ENCODE measurements around the gene WFS1.

DNA sequence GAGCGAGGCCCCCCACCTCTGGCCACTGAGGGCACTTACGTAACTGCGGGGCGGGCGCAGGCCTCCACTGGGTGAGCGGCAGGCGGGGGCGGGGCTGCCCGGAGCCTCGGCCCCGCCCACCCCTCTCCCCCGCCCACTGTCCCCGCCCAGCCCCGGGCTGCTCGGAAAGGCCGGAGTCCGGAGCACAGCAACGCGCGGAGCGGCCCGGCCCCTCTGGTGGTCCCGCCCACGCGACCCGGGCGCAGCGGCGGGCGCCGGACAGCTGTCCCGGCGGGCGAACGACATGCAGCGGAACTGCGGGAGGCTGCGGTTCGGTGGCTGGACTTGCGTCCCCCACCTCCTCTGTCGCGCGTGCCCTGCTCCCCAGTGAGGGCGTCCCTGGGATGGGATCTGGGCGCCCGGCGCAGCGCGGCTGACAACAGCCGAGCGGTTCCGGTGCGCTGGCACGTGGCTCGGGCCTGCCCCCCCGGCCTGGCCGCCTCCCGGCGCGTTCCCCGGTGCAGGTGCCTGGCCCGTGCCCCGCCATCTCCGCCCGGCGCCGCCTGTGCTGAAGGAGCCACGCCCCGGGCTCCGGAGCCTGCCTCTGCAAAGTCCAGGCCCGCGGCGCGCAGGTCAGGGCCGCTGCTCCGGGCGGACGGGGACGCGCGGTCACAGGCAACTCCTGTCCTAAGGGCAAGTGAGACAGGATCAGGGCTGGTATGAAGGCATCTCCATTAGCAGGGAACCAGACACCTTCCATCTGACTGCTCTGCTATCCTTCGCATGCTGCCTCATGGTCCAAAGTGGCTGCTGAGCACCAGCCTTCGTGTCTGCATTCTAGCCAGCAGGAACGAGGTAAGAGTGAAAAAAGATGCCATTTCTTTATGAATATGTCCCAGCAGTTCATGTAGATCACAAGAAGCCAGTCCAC lies 47.5 kb upstream of the WFS1 start:
- TF ChIP-seq EZH2 (IDR thresholded peaks at IDR 0.05; ENCODE audit: borderline replicate concordance, low read length) (no peak), CTCF (conservative IDR thresholded peaks at IDR 0.05 in 1 of 2, IDR thresholded peaks at IDR 0.05 in 1 of 2; ENCODE audit: extremely low read depth in 1 of 2, insufficient read depth in 1 of 2, low read depth in 1 of 2, low read length in 2 of 2) (no peak)

All from mammary epithelial cell (primary cell).